ENCODE data around the gene CABCOCO1.

- TF ChIP-seq POLR2A (IDR thresholded peaks at IDR 0.05; ENCODE audit: low read length) (no peak), GATA1 (IDR thresholded peaks at IDR 0.05; ENCODE audit: low read depth, low read length) (no peak)
Measured at GRCh38 chr10:61618388-61618961, 44.3 kb upstream of the CABCOCO1 start.
